ENCODE measurements around the gene CCR1. TPM values are rescaled to one million over a fixed set of nuclear protein-coding genes. Genes with fewer than 3 reads are reported as not detected.

CCR1 gene
- total and polyA plus RNA-seq, 2 of the 13 experiments (the other 11 are each of a cell fraction or from before 2014, with no cell fraction given): not detected

- FAIRE-seq: no peak
- ATAC-seq: no peak
- Histone ChIP-seq H3K9me3 (ENCODE audit: low read length) (no peaks in the 10 kb centered on the region), H2AFZ (ENCODE audit: low read length) (no peak overlapping the region), H3K27ac (ENCODE audit: extremely low read length, insufficient read depth, low read length) (no peak overlapping the region), H3K4me1 (ENCODE audit: insufficient read depth, low read length) (no peaks in the 10 kb centered on the region), H3K79me2 (ENCODE audit: insufficient read depth, low read length) (no peaks in the 10 kb centered on the region), H3K27me3 (ENCODE audit: control insufficient read depth in 1 of 2, insufficient read depth in 2 of 2, low read length in 2 of 2) (0 out of 5 replicates have a peak, but pooled peaks cover 0 to 3% of the 10 kb centered on the region in 2 experiments), H3K9ac (ENCODE audit: insufficient read depth, low read depth, low read length) (no peak overlapping the region), H3K4me3 (replicated peaks in 1 of 3; ENCODE audit: insufficient read depth in 1 of 3, low read depth in 2 of 3, low read length in 3 of 3) (no peak overlapping the region), H3K4me2 (ENCODE audit: low read depth, low read length) (no peak overlapping the region), H4K20me1 (ENCODE audit: insufficient read depth, low read length) (no peaks in the 10 kb centered on the region), H3K36me3 (replicated peaks in 1 of 2; ENCODE audit: control insufficient read depth in 1 of 2, insufficient read depth in 2 of 2, low read length in 2 of 2) (no peaks in the 10 kb centered on the region)
- CTCF ChIA-PET (ENCODE audit: low intra/inter-chr PET ratio, low total read pairs): no interaction called here
- intact Hi-C loops (cut with micrococcal nuclease; ENCODE audit: unreplicated experiment): no loop called here
- POLR2A ChIA-PET: no interaction called here
- TF ChIP-seq KLF15 (CRISPR knock-in tag; IDR thresholded peaks at IDR 0.05; ENCODE audit: borderline replicate concordance) (no peak), ELF4 (CRISPR knock-in tag; IDR thresholded peaks at IDR 0.05; ENCODE audit: borderline replicate concordance) (no peak), RXRB (CRISPR knock-in tag; IDR thresholded peaks at IDR 0.05; ENCODE audit: borderline replicate concordance) (no peak), ZNF792 (CRISPR knock-in tag; IDR thresholded peaks at IDR 0.05) (no peak), CREM (IDR thresholded peaks at IDR 0.05) (no peak), CREM (CRISPR knock-in tag; IDR thresholded peaks at IDR 0.05) (no peak)
- in situ Hi-C loops (cut with HindIII; ENCODE audit: extremely low pct_ligation_motif_present, low pct_unique_long_range_greater_than_20kb): no loop called here
- no peak for DNase-seq (ENCODE audit: low spot score)
- BruUV-seq (replicated peaks): no TSS peak
- WGBS (ENCODE audit: low lambda C conversion rate): 2% methylated on average over 5 of the region's 5 CpGs
Observed at GRCh38 chr3:46200211-46200610, 7.9 kb downstream of the CCR1 start.

GRCh38 chr3:46196261-46196957 lies 11.7 kb downstream of the CCR1 start:
- no peaks in the 10 kb centered on the region for H3K36me3 ChIP-seq (replicated peaks in 1 of 2; ENCODE audit: control insufficient read depth in 1 of 2, insufficient read depth in 2 of 2, low read length in 2 of 2)
- no peak for DNase-seq (ENCODE audit: low spot score)
- H3K4me1 ChIP-seq (ENCODE audit: insufficient read depth, low read length): no peaks in the 10 kb centered on the region
- no peak overlapping the region for H3K4me2 ChIP-seq (ENCODE audit: low read depth, low read length)
- H3K79me2 ChIP-seq (ENCODE audit: insufficient read depth, low read length): no peaks in the 10 kb centered on the region
- no peak overlapping the region for H3K9ac ChIP-seq (ENCODE audit: insufficient read depth, low read depth, low read length)
- H4K20me1 ChIP-seq (ENCODE audit: insufficient read depth, low read length): no peaks in the 10 kb centered on the region
- no TSS peak for BruUV-seq (replicated peaks)
- no peak overlapping the region for H3K4me3 ChIP-seq (replicated peaks in 1 of 3; ENCODE audit: insufficient read depth in 1 of 3, low read depth in 2 of 3, low read length in 3 of 3)
- intact Hi-C loops (cut with micrococcal nuclease; ENCODE audit: unreplicated experiment): no loop called here
- H3K27ac ChIP-seq (ENCODE audit: extremely low read length, insufficient read depth, low read length): no peak overlapping the region
- POLR2A ChIA-PET: no interaction called here
- 15% methylated on average over 7 of the region's 7 CpGs for WGBS (ENCODE audit: low lambda C conversion rate)
- FAIRE-seq: no peak
- no peak for ATAC-seq
- no peaks in the 10 kb centered on the region for H3K9me3 ChIP-seq (ENCODE audit: low read length)
- H3K27me3 ChIP-seq (ENCODE audit: control insufficient read depth in 1 of 2, insufficient read depth in 2 of 2, low read length in 2 of 2): 0 out of 5 replicates have a peak, but pooled peaks cover 0 to 3% of the 10 kb centered on the region in 2 experiments
- no peak overlapping the region for H2AFZ ChIP-seq (ENCODE audit: low read length)
- in situ Hi-C loops (cut with HindIII; ENCODE audit: extremely low pct_ligation_motif_present, low pct_unique_long_range_greater_than_20kb): no loop called here
- CTCF ChIA-PET (ENCODE audit: low intra/inter-chr PET ratio, low total read pairs): no interaction called here
- no peak for TF ChIP-seq SALL1 (CRISPR knock-in tag; IDR thresholded peaks at IDR 0.05)
- TF ChIP-seq PAX8 (CRISPR knock-in tag; IDR thresholded peaks at IDR 0.05; ENCODE audit: borderline replicate concordance): no peak
- TF ChIP-seq SUZ12 (IDR thresholded peaks at IDR 0.05; ENCODE audit: low read depth, low read length): no peak
- TF ChIP-seq ZBTB46 (CRISPR knock-in tag; IDR thresholded peaks at IDR 0.05; ENCODE audit: borderline replicate concordance): no peak
- TF ChIP-seq GLI4 (CRISPR knock-in tag; IDR thresholded peaks at IDR 0.05; ENCODE audit: borderline replicate concordance): no peak
- TF ChIP-seq ATF7-NPFF (CRISPR knock-in tag; IDR thresholded peaks at IDR 0.05; ENCODE audit: low read depth): no peak
- no peak for TF ChIP-seq ETV5 (CRISPR knock-in tag; IDR thresholded peaks at IDR 0.05; ENCODE audit: borderline replicate concordance)
- no peak for TF ChIP-seq ARNTL (CRISPR knock-in tag; IDR thresholded peaks at IDR 0.05)
- TF ChIP-seq JUND (CRISPR knock-in tag; IDR thresholded peaks at IDR 0.05): no peak
- no peak for TF ChIP-seq ZNF354B (CRISPR knock-in tag; IDR thresholded peaks at IDR 0.05)
- no peak for TF ChIP-seq ARID2 (CRISPR knock-in tag; IDR thresholded peaks at IDR 0.05; ENCODE audit: borderline replicate concordance)
- no peak for TF ChIP-seq FOXC1 (CRISPR knock-in tag; IDR thresholded peaks at IDR 0.05; ENCODE audit: borderline replicate concordance)
